NCI-H446 treated with DMSO at 0.1 percent for 48 hours (cell line): Measurements from ENCODE around the gene IZUMO2.
"Not testable (repeated sequence)": the region's sequence is repeated elsewhere in the genome, so short reads cannot be mapped to it uniquely, and the experiment has no call there.

Source experiments
- DNase-seq: peaks from one replicate; lab custom pipeline; 2025; lab: John Stamatoyannopoulos, UW

IZUMO2 gene

DNA sequence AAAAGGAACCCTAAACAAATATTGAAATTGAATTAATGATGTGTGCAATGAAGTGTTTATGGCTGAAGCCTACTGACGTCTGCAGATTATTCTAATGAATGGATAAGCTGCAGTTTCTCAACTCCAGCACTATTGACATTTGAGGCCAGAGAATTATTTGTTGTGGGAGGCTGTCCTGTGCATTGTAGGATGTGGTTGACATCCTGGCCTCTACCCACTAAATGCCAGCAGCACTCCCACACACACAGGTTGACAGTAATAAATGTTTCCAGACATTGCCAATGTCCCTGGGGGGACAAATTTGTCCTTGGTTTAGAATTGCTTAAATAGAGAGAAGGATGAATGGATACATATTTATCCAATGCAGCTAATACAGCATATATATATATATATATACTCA lies 21.1 kb upstream of the IZUMO2 start:
- no peak for DNase-seq

DNA sequence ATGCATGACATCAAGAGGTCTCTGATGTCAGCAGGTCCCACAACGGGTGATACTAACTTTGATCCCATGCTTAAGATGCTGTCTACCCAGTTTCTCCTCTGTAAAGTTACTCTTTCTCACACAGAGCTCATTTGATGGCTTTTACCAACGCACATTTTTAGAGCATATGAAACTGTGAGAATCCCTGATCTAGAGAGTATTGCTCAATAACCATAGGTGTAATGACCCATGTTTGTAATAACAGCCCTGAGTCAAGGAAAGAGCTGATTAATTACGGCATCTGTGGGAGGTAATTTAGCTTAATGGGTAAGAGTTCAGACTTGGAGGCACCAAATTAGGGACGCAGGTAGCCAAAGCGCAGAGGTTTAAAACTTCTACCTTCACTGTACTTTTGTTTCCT lies 18.0 kb upstream of the IZUMO2 start:
- no peak for DNase-seq

DNA sequence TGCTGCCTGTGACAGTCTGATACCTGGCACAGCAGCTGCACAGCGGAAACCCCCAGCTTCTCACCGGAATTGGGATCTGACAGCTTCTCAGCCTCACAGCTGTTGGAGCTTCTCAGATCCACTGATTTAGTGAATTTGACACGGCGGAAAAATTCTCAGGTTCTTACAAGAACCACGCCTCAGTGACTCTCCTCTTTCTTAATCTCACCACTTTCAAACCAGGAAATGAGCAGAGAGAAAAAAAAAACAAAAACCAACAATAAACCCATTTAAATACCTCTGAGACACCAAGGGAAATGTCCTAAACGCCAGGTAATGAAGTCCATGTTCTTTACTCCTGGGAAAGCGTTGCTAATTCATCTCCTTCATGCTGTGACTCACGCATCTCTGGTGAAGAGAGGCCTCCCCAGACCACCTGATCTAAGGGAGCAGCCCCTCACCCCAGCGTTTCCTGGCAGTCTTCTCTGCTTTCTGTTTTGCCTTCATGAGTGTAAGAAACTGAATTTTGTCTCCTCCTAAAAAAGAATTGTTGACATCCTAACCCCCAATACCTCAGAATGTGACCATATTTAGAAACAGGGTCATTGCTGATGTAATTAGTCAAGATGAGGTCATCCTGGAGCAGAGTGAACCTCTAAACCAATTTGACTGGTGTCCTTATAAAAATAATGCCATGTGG lies 15.9 kb upstream of the IZUMO2 start:
- no peak for DNase-seq

DNA sequence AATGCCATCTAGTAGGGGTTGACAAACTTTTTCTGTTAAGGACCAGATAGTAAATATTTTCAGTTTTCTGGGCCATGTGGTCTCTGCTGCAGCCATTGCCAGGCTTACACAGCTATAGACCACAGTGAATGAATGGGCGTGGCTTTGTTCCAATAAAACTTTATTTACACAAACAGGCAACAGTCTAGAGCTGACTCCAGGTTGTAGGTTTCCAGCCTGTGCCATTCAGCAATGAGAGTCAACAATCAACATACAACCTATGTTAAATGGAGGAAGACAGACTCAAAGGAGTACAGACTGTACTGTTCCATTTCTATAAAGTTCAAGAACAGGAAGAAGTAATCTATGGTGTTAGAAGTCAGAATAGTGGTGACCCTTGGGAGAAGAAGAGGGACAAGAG lies 15.2 kb upstream of the IZUMO2 start:
- no peak for DNase-seq

DNA sequence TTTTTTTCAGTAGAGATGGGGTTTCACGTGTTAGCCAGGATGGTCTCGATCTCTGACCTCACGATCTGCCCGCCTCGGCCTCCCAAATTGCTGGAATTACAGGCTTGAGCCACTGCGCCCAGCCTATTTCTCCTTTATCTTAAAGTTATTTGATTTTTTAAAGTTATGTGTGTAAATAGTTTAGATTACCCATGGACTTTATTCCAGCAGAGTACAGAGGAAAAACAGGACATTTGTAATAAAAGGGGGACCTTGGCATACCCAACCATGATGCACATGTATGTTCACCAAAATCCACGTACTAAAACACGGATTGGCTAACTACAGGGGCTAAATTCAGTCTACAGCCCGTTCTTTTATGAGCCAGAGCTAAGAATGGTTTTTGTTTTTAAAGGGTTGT lies 13.7 kb upstream of the IZUMO2 start:
- no peak for DNase-seq

DNA sequence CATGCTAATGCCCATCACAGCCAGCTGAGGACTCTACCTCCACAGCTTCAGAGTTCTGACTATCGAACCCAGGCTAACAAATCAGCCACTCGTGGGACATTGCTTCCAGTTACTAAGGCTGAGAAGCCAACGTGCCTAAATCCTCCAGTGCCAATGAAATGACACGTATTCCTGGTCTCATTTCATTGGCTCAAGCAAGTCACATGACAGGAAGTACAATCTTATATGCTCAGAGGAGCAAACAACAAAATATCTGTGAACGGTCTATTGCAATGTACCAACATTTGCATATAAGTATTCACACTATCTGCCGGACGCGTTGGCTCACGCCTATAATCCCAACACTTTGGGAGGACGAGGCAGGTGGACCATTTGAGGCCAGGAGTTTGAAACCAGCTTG lies 12.8 kb upstream of the IZUMO2 start:
- DNase-seq, result no peak

DNA sequence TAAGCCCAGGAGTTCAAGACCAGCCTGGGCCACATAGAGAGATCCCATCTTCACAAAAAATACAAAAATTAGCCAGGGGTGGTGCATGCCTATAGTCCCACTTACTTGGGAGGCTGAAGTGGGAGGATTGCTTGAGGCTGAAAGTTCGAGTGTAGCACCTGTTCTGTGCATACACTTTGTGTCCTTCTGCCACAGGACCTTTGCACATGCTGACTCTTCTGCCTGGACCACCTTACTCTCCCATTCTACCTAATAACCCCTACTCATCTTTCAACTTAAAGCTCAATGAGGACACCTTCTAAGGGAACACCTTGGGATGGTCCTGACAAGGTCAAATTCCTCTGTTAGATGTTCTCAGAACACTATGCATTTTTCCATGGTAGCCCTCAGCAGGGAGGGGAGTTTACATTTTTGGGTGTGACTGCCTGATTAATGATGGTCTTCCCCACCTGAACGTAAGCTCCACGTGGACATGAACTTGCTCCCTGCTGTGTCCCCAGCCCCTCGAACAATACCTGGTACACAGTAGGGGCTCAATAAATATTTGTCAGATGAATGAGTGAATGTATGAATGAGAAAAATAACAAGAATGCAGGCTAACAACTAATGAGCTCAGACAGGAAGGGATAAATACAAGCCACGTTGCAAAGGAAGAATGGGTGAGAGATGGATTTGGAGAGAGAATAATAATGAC lies 11.2 kb upstream of the IZUMO2 start:
- no peak for DNase-seq

DNA sequence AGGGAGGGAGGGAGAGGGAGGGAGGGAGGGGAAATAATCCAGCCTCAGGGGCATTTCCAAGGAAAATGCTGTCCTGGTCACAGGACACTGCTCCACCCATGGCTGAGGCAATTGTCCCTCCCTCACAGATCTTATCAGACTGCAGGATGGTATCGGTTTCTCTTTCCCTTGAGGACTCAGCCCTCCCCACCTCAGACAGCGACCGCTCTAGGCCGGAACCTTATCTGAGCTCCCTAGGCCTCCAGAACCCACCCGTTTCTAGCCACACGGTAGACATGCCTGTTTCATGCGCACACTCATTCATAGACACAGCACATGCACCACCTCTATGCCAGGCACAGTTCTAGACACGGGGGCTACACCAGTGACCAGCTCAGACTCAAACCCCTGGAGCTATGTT lies 10.0 kb upstream of the IZUMO2 start:
- DNase-seq, result no peak

- no peak for DNase-seq
Observed at GRCh38 chr19:50172726-50173125, 9.6 kb upstream of the IZUMO2 start.

- no peak for DNase-seq
Observed at GRCh38 chr19:50171752-50172151, 8.7 kb upstream of the IZUMO2 start.

GRCh38 chr19:50167314-50167721 lies 4.2 kb upstream of the IZUMO2 start:
- peak; percentile 12 for DNase-seq

- DNase-seq, result no peak
Observed at GRCh38 chr19:50159078-50159477, 4.0 kb downstream of the IZUMO2 start.

- no peak for DNase-seq
Observed at GRCh38 chr19:50158577-50158976, 4.5 kb downstream of the IZUMO2 start.

GRCh38 chr19:50155520-50156109 lies 7.5 kb downstream of the IZUMO2 start:
- no peak for DNase-seq

GRCh38 chr19:50154529-50154928 lies 8.6 kb downstream of the IZUMO2 start:
- DNase-seq, result no peak

GRCh38 chr19:50152578-50152977 lies 10.5 kb downstream of the IZUMO2 start:
- DNase-seq, result no peak

DNA sequence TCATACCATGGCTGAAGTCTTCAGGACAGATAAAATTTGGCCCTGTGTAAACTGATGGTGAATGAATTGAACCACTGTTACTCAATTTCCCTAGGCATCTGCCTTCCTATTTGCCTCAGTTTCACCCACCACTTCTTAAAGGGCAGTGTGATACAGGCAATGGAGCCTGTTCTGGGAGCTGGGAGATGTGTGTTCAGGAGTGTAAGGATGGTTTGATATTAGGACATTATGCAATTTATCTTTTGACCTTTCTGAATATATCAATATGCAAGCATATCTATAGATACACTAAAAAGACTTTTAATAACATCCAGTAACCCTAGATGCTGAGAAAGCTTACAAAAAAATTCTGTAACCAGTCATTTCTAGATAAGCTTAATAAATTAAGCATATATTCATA lies 14.6 kb downstream of the IZUMO2 start:
- no peak for DNase-seq

- peak; percentile 64 for DNase-seq
Observed at GRCh38 chr19:50147462-50148423, 15.3 kb downstream of the IZUMO2 start.

DNA sequence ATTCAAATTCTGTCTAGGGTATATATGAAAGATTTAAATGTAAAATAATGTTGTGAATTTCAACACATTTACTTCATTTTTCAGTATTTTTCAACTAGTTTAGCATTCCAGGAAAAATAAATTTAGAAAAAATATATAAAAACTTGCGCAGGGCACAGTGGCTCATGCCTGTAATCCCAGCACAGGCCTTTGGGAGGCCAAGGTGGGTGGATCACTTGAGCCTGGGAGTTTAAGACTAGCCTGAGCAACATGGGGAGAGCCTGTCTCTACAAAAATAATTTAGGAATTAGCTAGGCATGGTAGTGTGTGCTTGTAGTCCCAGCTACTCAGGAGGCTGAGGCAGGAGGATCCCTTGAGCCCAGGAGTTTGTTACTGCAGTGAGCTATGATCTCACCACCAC lies 21.2 kb downstream of the IZUMO2 start:
- DNase-seq, result not testable (repeated sequence)

DNA sequence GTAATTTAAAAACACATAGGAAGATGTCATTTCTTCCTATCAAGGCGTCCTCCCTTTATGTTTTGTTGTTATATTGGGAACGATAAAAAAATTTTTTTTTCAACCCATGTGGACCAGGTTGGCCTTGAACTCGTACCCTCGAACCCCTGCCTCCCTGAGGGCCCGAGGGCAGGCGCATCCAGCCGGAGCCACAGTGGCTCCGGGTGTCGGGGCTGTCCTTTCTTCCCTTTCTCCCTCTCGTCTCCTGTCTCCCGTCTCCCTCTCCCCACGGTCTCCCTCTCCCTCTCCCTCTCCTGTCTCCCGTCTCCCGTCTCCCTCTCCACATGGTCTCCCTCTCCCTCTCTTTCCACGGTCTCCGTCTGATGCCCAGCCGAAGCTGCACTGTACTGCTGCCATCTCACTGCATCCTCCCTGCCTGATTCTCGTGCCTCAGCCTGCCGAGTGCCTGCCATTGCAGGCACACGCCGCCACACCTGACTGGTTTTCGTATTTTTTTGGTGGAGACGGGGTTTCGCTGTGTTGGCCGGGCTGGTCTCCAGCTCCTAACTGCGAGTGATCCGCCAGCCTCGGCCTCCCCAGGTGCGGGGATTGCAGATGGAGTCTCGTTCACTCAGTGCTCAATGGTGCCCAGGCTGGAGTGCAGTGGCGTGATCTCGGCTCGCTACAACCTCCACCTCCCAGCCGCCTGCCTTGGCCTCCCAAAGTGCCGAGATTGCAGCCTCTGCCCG lies 22.8 kb downstream of the IZUMO2 start:
- DNase-seq, result not testable (repeated sequence)

DNA sequence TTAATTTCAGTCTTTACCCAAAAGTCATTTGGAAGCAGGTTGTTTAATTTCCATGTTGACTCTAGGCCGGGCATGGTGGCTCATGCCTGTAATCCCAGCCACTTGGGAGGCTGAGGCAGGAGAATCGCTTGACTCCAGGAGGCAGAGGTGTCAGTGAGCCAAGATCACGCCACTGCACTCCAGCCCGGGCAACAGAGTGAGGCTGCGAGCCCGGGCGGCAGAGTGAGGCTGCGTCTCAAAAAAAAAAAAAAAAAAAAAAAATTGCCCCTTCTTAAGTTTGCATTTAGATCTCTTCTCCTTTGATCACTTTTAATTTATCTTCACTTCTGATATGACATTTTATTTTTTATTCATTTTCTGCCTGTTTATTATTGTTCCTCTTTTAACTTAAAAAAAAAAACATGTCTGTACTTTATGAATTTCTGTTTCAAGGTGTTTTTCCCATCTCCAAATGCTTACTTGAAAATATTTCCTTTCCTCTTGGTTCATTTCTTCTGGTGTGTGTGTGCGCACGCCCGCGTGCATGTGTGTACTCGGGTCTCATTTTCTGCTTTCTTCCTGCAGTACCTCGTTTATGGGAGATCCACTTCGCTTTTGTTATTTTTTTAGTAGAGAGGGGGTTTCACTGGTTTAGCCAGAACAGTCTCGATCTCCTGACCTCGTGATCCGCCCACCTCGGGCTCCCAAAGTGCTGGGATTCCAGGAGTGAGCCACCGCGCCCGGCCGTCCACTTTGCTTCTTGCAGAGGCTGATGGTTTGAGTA lies 26.3 kb downstream of the IZUMO2 start:
- not testable (repeated sequence) for DNase-seq
